PC-3 (cell line): ENCODE data around the gene CIDEB. TPM values are rescaled to one million over a fixed set of nuclear protein-coding genes. Genes with fewer than 3 reads are reported as not detected.

Experiments used
- ATAC-seq: fragments of 200-7000 bp; cut with Tn5 transposase; 2 replicates; pipeline ENCODE4 v1.9.1; 2020; ENCODE audit warnings: mild to moderate bottlenecking, moderate library complexity
- BruUV-seq: library from RNA; stranded (reverse); fragments of 400-500 nt; replicated peaks from 2 replicates; lab custom pipeline; 2021; lab: Mats Ljungman, UMichigan
- CTCF ChIA-PET: fragments of 300-600 bp; sonication (Branson Sonifier 250); formaldehyde crosslinking; loops from one replicate; lab custom pipeline; 2022; ENCODE audit warnings: antibody characterized with exemption; lab: Charles Lee
- POLR2A ChIA-PET: fragments of 300-600 bp; sonication (Branson Sonifier 250); formaldehyde crosslinking; loops from one replicate; lab custom pipeline; 2022; ENCODE audit warnings: antibody characterized with exemption; ENCODE audit not compliant: unreplicated experiment; lab: Charles Lee
- DNase-seq: peaks from one replicate; pipeline ENCODE4 v3.0.0-alpha.2; 2015
- H2AFZ ChIP-seq: fragments of 300-600 bp; sonication (generic); 2 replicates; pipeline ENCODE4 v1.6.0; 2016; ENCODE audit warnings: antibody characterized with exemption, low read length
- H3F3A ChIP-seq: fragments of 300-600 bp; sonication (generic); one replicate; pipeline ENCODE4 v1.6.0; 2017; ENCODE audit warnings: antibody characterized with exemption, low read length, control low read depth, mild to moderate bottlenecking; ENCODE audit not compliant: unreplicated experiment
- H3K27ac ChIP-seq: fragments of 300-600 bp; sonication (generic); 2 replicates; pipeline ENCODE4 v1.5.1; 2016; ENCODE audit warnings: mild to moderate bottlenecking, low read length
- H3K27me3 ChIP-seq: fragments of 300-600 bp; sonication (generic); 2 replicates; pipeline ENCODE4 v1.6.1; 2016; ENCODE audit warnings: low read length, mixed read lengths
- H3K36me3 ChIP-seq: fragments of 300-600 bp; sonication (generic); 2 replicates; pipeline ENCODE4 v1.6.1; 2016; ENCODE audit warnings: low read depth, mixed run types, low read length, mixed read lengths
- H3K4me1 ChIP-seq: fragments of 300-600 bp; sonication (generic); 2 replicates; pipeline ENCODE4 v1.5.1; 2016; ENCODE audit warnings: low read length; ENCODE audit not compliant: insufficient read depth
- H3K4me2 ChIP-seq: fragments of 300-600 bp; sonication (generic); 2 replicates; pipeline ENCODE4 v1.6.0; 2016; ENCODE audit warnings: low read length
- H3K4me3 ChIP-seq: fragments of 300-600 bp; sonication (generic); 2 replicates; pipeline ENCODE4 v1.5.1; 2016; ENCODE audit warnings: mild to moderate bottlenecking, low read length, mixed read lengths
- H3K79me2 ChIP-seq: fragments of 300-600 bp; sonication (generic); 2 replicates; pipeline ENCODE4 v1.6.1; 2017; ENCODE audit warnings: low read length, mixed read lengths
- H3K9ac ChIP-seq: fragments of 300-600 bp; sonication (generic); 2 replicates; pipeline ENCODE4 v1.6.0; 2016; ENCODE audit warnings: mild to moderate bottlenecking, low read length
- H3K9me2 ChIP-seq: fragments of 300-600 bp; sonication (generic); replicated peaks from 2 replicates; pipeline ENCODE4 v1.6.1; 2016; ENCODE audit warnings: mixed run types, low read length, mixed read lengths
- H3K9me3 ChIP-seq: fragments of 300-600 bp; sonication (generic); 2 replicates; pipeline ENCODE4 v1.6.1; 2016; ENCODE audit warnings: low read length, mixed read lengths
- H4K20me1 ChIP-seq: fragments of 300-600 bp; sonication (generic); 2 replicates; pipeline ENCODE4 v1.6.1; 2016; ENCODE audit warnings: low read length, mixed read lengths
- EZH2 ChIP-seq: fragments of 300-600 bp; sonication (generic); IDR thresholded peaks from one replicate; pipeline ENCODE4 v1.6.1; 2017; ENCODE audit warnings: antibody characterized with exemption, mild to moderate bottlenecking, low read length; ENCODE audit not compliant: unreplicated experiment
- EZH2phosphoT487 ChIP-seq: fragments of 300-600 bp; sonication (generic); IDR thresholded peaks from 2 replicates; pipeline ENCODE4 v1.6.1; 2018; ENCODE audit warnings: mild to moderate bottlenecking, antibody characterized with exemption, low read length, borderline replicate concordance
- intact Hi-C: fragments of 100-400 bp; cut with micrococcal nuclease; formaldehyde crosslinking; loops from 2 replicates; pipeline ENCODE4 v1.9.0; 2023
- total RNA-seq: library from RNA; depleted of rRNA; stranded (reverse); fragments of >200 nt; gene quantifications from 2 replicates; pipeline ENCODE4 v1.2.3, GENCODE V29; 2014
- TF ChIP-seq, protein P1 (sequence below): fragments of 300-600 bp; sonication (generic); conservative IDR thresholded peaks from 2 replicates; pipeline ENCODE4 v1.5.1; 2017; ENCODE audit warnings: antibody characterized with exemption, low read depth, mild to moderate bottlenecking, low read length

Gene CIDEB
- total RNA-seq, 1 experiment from 2014 or later, result not detected

DNA sequence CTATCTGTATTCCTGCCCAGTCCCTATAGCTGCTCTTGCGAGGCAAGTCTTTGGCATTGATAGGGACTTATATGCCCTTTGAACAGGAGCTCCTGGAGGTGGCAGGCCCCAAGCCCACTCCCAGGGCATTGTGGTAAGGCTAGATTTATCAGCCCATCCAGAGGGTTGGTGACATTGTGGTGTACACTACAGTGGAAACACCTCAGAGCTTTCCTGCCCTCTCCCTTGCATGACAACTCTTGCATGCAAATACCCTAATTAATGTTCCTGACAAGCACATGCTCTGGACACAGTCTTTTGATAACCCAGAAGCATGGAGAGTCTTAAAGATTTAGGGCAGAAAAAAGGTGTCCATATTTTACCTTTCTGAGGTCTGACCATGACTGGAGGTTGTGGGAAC lies 32.8 kb upstream of the CIDEB start:
- Histone ChIP-seq H3F3A (no peaks in the 10 kb centered on the region), H4K20me1 (no peaks in the 10 kb centered on the region), H3K79me2 (no peaks in the 10 kb centered on the region), H2AFZ (no peak overlapping the region), H3K4me3 (no peak overlapping the region), H3K4me2 (no peak overlapping the region), H3K27ac (no peak overlapping the region), H3K36me3 (no peaks in the 10 kb centered on the region), H3K9ac (no peak overlapping the region), H3K27me3 (peaks cover 4% of the 10 kb centered on the region; the same call in 1 of the 2 replicates), H3K4me1 (no peaks in the 10 kb centered on the region), H3K9me3 (no peaks in the 10 kb centered on the region), H3K9me2 (no peaks in the 10 kb centered on the region)
- no peak for TF ChIP-seq EZH2phosphoT487
- TF ChIP-seq, protein P1, sequence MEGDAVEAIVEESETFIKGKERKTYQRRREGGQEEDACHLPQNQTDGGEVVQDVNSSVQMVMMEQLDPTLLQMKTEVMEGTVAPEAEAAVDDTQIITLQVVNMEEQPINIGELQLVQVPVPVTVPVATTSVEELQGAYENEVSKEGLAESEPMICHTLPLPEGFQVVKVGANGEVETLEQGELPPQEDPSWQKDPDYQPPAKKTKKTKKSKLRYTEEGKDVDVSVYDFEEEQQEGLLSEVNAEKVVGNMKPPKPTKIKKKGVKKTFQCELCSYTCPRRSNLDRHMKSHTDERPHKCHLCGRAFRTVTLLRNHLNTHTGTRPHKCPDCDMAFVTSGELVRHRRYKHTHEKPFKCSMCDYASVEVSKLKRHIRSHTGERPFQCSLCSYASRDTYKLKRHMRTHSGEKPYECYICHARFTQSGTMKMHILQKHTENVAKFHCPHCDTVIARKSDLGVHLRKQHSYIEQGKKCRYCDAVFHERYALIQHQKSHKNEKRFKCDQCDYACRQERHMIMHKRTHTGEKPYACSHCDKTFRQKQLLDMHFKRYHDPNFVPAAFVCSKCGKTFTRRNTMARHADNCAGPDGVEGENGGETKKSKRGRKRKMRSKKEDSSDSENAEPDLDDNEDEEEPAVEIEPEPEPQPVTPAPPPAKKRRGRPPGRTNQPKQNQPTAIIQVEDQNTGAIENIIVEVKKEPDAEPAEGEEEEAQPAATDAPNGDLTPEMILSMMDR, result no peak
- TF ChIP-seq EZH2, result no peak
- ATAC-seq (no peak), DNase-seq (no peak)
- ChIA-PET POLR2A (no interaction called here), CTCF (no interaction called here)
- intact Hi-C loops, result no loop called here
- no TSS peak for BruUV-seq

DNA sequence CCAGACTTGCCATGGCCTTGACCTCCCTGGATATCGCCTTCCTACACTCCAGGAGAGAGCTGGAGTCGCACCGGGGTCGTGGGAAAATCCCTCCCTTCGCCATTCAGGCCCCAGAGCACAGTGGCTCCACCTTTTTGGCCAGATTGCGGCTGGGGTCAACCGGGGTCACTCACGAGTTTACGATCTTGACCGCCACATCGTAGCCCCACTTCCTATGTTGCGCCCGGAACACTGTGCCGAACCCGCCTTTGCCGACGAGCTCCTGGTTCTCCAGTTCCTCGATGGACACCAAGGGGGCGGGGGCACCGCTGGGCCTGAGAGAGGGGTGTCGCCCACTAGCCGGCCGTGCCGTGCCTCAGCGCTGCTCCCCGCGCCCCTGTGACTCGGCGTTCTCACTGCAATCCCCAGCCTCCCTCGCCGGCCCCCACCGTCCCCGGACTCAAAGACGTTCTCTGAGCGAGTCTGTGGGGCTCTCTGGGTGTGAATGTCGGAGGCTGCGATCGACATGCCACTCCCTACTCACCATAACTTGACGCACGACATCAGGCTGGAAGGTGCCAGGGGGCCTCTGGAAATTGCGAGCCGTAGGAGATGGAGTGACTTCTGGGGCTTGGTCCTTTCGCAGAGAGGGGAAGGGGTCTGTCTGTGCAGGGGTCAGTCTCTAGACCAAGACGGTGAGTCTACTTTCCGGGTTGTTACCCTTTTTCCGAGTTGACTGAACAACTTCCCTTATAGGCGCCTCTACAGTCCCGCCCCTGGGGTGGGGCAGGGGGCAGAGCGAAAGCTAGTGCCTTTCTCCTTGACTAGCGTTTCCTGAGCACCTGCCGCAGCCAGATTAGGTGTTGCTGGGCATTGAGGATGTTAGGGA lies 31.7 kb upstream of the CIDEB start, which contains the start of gene RIPK3:
RIPK3 (minus strand) TSS at position 708 of the 868 bp plus-strand sequence; CDS start at position 543, 165 bp downstream.
- POLR2A ChIA-PET, result no interaction called here
- intact Hi-C loops, result no loop called here
- no peak within 1 kb of the TSS for H3K4me3 ChIP-seq

More for the DNA sequence above, 31.7 kb upstream of the CIDEB start, which contains the start of gene RIPK3:
- Histone ChIP-seq H4K20me1 (no peaks in the 10 kb centered on the region), H3K9me2 (no peaks in the 10 kb centered on the region), H3K9ac (no peak within 1 kb of the TSS), H3K4me1 (no peaks in the 10 kb centered on the region), H2AFZ (no peak within 1 kb of the TSS), H3K4me2 (no peak within 1 kb of the TSS), H3F3A (no peaks in the 10 kb centered on the region), H3K27ac (no peak within 1 kb of the TSS), H3K36me3 (no peaks in the 10 kb centered on the region), H3K79me2 (no peaks in the 10 kb centered on the region), H3K27me3 (peaks cover 4% of the 10 kb centered on the region; the same call in 1 of the 2 replicates), H3K9me3 (no peaks in the 10 kb centered on the region)
- TF ChIP-seq EZH2 (no peak), EZH2phosphoT487 (no peak)
- TF ChIP-seq, protein P1, result no peak
- ATAC-seq, result no peak
- BruUV-seq, result no TSS peak
- DNase-seq, result no peak
- CTCF ChIA-PET, result no interaction called here
